Measurements from ENCODE around the gene SERHL2.
"Not testable (repeated sequence)": the region's sequence is repeated elsewhere in the genome, so short reads cannot be mapped to it uniquely, and the experiment has no call there.

The SERHL2 gene

DNA sequence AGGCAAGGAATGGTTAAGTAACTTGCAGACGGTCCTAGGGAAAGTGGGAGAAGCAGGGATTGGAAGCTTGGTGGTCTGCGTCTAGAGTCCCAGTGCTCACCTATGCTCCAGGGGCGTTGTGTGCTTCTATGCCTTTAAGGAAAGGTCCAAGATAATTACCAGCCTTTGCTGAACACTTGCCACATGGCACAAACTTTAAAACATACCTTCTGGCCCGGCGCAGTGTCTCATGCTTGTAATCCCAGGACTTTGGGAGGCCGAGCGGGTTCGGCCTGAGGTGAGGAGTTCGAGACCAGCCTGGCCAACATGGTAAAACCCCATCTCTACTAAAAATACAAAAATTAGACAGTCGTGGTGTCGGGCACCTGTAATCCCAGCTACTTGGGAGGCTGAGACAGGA, 58.6 kb downstream of the SERHL2 start:
- peaks cover 0 to 3% (median 0%) of the 10 kb centered on the region in 5 donors for H3K27me3 ChIP-seq (ENCODE audit: control insufficient read depth in 5 of 5, insufficient read depth in 4 of 5, low read length in 5 of 5)
- no peak overlapping the region for H3K27ac ChIP-seq (ENCODE audit: low read depth, low read length)
- H3K9me3 ChIP-seq (ENCODE audit: control insufficient read depth in 5 of 5, low read length in 5 of 5), result peaks cover 0 to 2% (median 0%) of the 10 kb centered on the region in 5 donors
- H3K9ac ChIP-seq (ENCODE audit: low read length in 5 of 5), result peak overlapping the region in 2 of 5 donors; percentile 2 to 60
- peaks cover 0 to 12% (median 8%) of the 10 kb centered on the region in 5 donors for H3K36me3 ChIP-seq (ENCODE audit: control insufficient read depth in 5 of 5, insufficient read depth in 5 of 5, low read length in 5 of 5)
- H3K4me1 ChIP-seq (ENCODE audit: control insufficient read depth in 5 of 5, insufficient read depth in 5 of 5, low read length in 5 of 5), result peaks cover 10 to 68% (median 56%) of the 10 kb centered on the region in 5 donors
- no peak overlapping the region for H3K4me3 ChIP-seq (ENCODE audit: low read depth in 1 of 5, low read length in 5 of 5)

DNA sequence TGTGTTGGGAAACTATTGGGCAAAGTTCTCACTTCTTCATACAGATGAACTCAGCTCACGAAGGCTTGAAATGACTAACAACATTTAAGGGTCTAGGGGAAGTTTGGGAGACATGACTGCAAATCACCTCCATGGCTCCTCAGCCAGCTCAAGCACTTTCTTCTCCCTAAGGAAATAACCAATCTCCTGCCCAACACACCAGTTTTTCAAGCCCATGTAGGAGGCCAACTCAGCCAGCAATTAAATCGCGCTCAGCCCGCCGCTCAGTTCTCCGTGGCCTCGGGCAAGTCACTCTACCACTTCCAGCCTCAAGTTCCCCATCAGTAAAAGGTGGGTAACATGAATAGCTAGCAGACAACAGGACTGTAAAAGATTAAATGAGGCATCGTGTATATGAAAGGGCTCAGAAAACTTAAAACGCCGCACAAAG, 60.1 kb downstream of the SERHL2 start:
- Histone ChIP-seq H3K36me3 (ENCODE audit: control insufficient read depth in 5 of 5, insufficient read depth in 5 of 5, low read length in 5 of 5) (peaks cover 0 to 11% (median 6%) of the 10 kb centered on the region in 5 donors), H3K4me3 (ENCODE audit: low read depth in 1 of 5, low read length in 5 of 5) (peak overlapping the region; percentile 79 to 90 (median 84)), H3K4me1 (ENCODE audit: control insufficient read depth in 5 of 5, insufficient read depth in 5 of 5, low read length in 5 of 5) (peaks cover 9 to 69% (median 53%) of the 10 kb centered on the region in 5 donors), H3K9ac (ENCODE audit: low read length in 5 of 5) (peak overlapping the region; percentile 81 to 96 (median 93)), H3K27ac (ENCODE audit: low read depth, low read length) (peak overlapping the region; percentile 95), H3K27me3 (ENCODE audit: control insufficient read depth in 5 of 5, insufficient read depth in 4 of 5, low read length in 5 of 5) (peaks cover 0 to 3% (median 0%) of the 10 kb centered on the region in 5 donors), H3K9me3 (ENCODE audit: control insufficient read depth in 5 of 5, low read length in 5 of 5) (peaks cover 0 to 2% (median 0%) of the 10 kb centered on the region in 5 donors)

DNA sequence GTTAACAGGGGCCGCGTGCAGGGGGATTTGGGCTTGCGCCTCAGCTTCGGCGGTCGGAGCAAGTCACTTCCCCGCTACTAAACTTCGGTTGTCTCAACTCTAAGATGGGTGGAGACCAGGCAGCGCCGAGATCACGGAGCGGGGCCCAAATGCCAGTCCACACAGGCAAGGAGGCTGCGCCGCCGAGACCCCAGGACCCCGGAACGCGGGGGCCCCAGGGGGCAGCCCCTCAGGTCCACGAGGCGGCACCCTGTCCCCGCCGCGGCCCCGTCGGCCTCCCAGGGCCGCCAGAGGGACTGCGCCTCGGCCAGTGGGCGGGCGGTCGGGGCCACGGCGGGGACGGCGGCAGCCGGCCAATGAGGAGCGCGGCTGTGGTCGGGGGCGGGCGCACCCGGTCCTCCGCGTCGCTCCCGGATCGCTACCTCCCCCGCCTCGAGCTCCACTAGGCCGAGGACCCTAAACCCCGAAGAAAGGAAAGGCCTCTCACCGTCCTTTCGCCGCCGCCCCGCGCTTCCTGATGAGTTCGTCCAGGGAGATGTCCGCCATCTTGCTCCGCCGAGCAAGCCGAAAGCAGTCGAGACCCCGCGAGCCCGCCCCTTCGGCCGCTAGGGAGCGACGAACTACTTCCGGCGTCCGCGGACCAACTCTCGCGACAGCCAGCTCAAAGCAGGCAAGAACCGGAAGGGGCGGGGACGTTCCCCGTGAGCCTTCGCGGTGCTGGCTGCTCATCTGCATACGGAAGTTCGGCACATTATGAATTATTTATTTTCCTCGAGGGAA, 60.7 kb downstream of the SERHL2 start, which contains the start of gene POLDIP3:
POLDIP3 (minus strand) TSS at position 572 of the 780 bp plus-strand sequence; CDS start at position 546, 26 bp downstream.
- peaks cover 9 to 65% (median 51%) of the 10 kb centered on the region in 5 donors for H3K4me1 ChIP-seq (ENCODE audit: control insufficient read depth in 5 of 5, insufficient read depth in 5 of 5, low read length in 5 of 5)
- H3K27me3 ChIP-seq (ENCODE audit: control insufficient read depth in 5 of 5, insufficient read depth in 4 of 5, low read length in 5 of 5), result peaks cover 0 to 3% (median 0%) of the 10 kb centered on the region in 5 donors
- H3K36me3 ChIP-seq (ENCODE audit: control insufficient read depth in 5 of 5, insufficient read depth in 5 of 5, low read length in 5 of 5), result peaks cover 0 to 14% (median 13%) of the 10 kb centered on the region in 5 donors
- peak within 1 kb of the TSS; percentile 79 to 90 (median 84) for H3K4me3 ChIP-seq (ENCODE audit: low read depth in 1 of 5, low read length in 5 of 5)
- peak within 1 kb of the TSS; percentile 81 to 96 (median 93) for H3K9ac ChIP-seq (ENCODE audit: low read length in 5 of 5)
- peaks cover 0 to 2% (median 0%) of the 10 kb centered on the region in 5 donors for H3K9me3 ChIP-seq (ENCODE audit: control insufficient read depth in 5 of 5, low read length in 5 of 5)
- H3K27ac ChIP-seq (ENCODE audit: low read depth, low read length), result peak within 1 kb of the TSS; percentile 95

- Histone ChIP-seq H3K36me3 (ENCODE audit: control insufficient read depth in 5 of 5, insufficient read depth in 5 of 5, low read length in 5 of 5) (peaks cover 0 to 22% (median 20%) of the 10 kb centered on the region in 5 donors), H3K9me3 (ENCODE audit: control insufficient read depth in 5 of 5, low read length in 5 of 5) (peaks cover 0 to 2% (median 0%) of the 10 kb centered on the region in 5 donors), H3K27ac (ENCODE audit: low read depth, low read length) (peak overlapping the region; percentile 95), H3K27me3 (ENCODE audit: control insufficient read depth in 5 of 5, insufficient read depth in 4 of 5, low read length in 5 of 5) (peaks cover 0 to 3% (median 0%) of the 10 kb centered on the region in 5 donors), H3K9ac (ENCODE audit: low read length in 5 of 5) (peak overlapping the region; percentile 76 to 96 (median 93)), H3K4me3 (ENCODE audit: low read depth in 1 of 5, low read length in 5 of 5) (peak overlapping the region; percentile 35 to 89 (median 81)), H3K4me1 (ENCODE audit: control insufficient read depth in 5 of 5, insufficient read depth in 5 of 5, low read length in 5 of 5) (peaks cover 9 to 57% (median 47%) of the 10 kb centered on the region in 5 donors)
These were observed 61.5 kb downstream of the SERHL2 start for GRCh38 chr22:42615092-42615859.

DNA sequence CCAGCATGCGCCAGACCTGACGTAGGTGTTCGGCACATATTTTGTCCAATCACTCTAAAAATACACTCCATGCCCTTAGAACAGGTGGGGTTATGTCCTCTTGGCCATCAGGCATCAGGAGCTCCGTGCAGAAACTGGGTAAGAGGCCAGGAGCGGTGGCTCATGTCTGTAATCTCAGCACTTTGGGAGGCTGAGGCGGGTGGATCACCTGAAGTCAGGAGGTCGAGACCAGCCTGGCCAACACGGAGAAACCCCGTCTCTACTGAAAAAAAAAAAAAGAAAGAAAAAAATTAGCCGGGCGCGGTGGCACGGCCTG, 62.1 kb downstream of the SERHL2 start:
- H3K9ac ChIP-seq (ENCODE audit: low read length in 5 of 5), result peak overlapping the region in 4 of 5 donors; percentile 77 to 96 (median 94)
- peaks cover 9 to 52% (median 43%) of the 10 kb centered on the region in 5 donors for H3K4me1 ChIP-seq (ENCODE audit: control insufficient read depth in 5 of 5, insufficient read depth in 5 of 5, low read length in 5 of 5)
- H3K27ac ChIP-seq (ENCODE audit: low read depth, low read length), result peak overlapping the region; percentile 95
- not testable (repeated sequence) for H3K27me3 ChIP-seq (ENCODE audit: control insufficient read depth in 5 of 5, insufficient read depth in 4 of 5, low read length in 5 of 5); H3K9me3 ChIP-seq (ENCODE audit: control insufficient read depth in 5 of 5, low read length in 5 of 5)
- H3K36me3 ChIP-seq (ENCODE audit: control insufficient read depth in 5 of 5, insufficient read depth in 5 of 5, low read length in 5 of 5), result peaks cover 0 to 25% (median 20%) of the 10 kb centered on the region in 5 donors
- peak overlapping the region; percentile 35 to 89 (median 79) for H3K4me3 ChIP-seq (ENCODE audit: low read depth in 1 of 5, low read length in 5 of 5)

DNA sequence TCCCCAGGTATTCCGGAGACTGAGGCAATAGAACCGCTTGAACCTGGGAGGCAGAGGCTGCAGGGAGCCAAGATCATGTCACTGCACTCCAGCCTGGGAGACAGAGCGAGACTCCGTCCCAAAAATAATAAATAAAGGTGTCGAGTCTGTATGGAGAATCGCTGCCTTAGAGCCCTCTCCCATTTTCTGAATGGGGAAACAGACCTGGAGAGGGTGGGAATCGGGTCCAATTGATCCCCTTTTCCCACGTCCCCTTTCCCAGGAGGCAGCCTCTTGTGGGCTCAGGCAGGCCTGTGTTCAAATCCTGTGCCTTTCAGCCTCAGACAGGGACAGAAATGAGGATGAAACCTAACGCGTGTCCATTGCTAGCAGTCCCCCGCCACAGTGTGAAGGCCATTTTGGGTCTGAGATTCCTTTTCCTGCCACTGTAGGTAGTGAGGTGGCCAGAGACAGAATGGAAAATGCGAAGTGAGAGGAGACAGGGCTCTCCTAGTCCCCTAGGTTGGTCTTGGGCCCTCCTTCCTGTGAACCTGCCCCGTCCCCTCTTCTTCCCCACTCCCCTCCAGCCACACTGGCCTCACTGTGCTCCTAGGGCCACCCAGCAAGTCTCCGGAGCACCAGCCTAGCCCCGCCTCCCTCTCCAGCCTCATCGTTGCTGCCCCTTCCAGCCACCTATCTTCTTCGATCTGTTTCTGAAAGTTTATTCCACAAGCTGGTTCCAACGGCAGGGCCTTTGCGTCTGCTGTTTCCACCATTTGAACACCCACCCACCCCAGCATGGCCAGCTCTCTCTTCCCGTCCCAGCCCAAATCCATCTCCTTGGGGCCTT, 63.6 kb downstream of the SERHL2 start:
- Histone ChIP-seq H3K4me1 (ENCODE audit: control insufficient read depth in 5 of 5, insufficient read depth in 5 of 5, low read length in 5 of 5) (peaks cover 9 to 50% (median 42%) of the 10 kb centered on the region in 5 donors), H3K9ac (ENCODE audit: low read length in 5 of 5) (peak overlapping the region in 1 of 5 donors; percentile 96)

DNA sequence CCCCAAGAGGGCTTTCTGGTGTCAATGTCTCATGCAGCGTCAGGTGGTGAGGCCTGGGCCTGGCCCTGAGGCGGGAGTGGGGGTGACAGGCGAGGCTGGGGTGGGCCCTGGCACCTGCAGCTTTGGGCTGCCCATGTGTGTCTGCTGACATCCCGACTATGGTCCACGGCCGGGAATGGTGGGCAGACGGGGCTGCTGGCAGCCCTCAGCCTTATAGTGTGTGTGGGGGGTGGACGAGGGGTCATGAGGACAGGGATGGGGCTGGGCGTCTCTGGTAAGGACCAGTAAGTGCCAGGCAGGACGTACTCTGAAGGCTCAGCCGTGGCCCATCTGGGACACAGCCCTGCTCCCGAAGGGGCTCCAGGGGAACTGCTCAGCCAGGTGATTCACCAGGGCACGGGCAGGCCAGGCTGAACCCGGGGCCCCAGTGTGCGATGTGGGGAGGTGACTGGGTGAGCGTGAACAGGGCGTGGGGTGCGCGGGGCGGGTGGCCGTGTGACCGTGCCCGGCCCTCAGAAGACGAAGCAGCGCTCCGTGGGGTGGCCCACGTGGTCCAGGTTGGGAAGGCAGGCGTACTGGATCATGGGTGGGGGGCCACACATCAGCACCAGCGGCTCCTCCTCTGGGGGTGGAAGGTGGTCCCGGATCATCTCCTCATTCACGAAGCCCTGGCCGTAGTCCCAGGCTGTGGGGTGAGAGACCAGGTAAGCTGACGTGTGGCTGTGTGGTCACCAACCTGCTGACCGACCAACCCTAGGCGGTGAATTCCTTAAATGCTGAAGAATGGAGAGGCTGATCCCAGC, 65.7 kb downstream of the SERHL2 start:
- H3K27ac ChIP-seq (ENCODE audit: low read depth, low read length), result peak overlapping the region; percentile 52
- peaks cover 0 to 45% (median 41%) of the 10 kb centered on the region in 5 donors for H3K36me3 ChIP-seq (ENCODE audit: control insufficient read depth in 5 of 5, insufficient read depth in 5 of 5, low read length in 5 of 5)
- peaks cover 4 to 39% (median 35%) of the 10 kb centered on the region in 5 donors for H3K4me1 ChIP-seq (ENCODE audit: control insufficient read depth in 5 of 5, insufficient read depth in 5 of 5, low read length in 5 of 5)
- H3K9ac ChIP-seq (ENCODE audit: low read length in 5 of 5), result no peak overlapping the region
- peaks cover 0 to 2% (median 0%) of the 10 kb centered on the region in 5 donors for H3K9me3 ChIP-seq (ENCODE audit: control insufficient read depth in 5 of 5, low read length in 5 of 5)
- peaks cover 0 to 3% (median 0%) of the 10 kb centered on the region in 5 donors for H3K27me3 ChIP-seq (ENCODE audit: control insufficient read depth in 5 of 5, insufficient read depth in 4 of 5, low read length in 5 of 5)
- no peak overlapping the region for H3K4me3 ChIP-seq (ENCODE audit: low read depth in 1 of 5, low read length in 5 of 5)

More for the DNA sequence above, 63.6 kb downstream of the SERHL2 start:
- H3K27ac ChIP-seq (ENCODE audit: low read depth, low read length), result peak overlapping the region; percentile 37
- peaks cover 0 to 28% (median 24%) of the 10 kb centered on the region in 5 donors for H3K36me3 ChIP-seq (ENCODE audit: control insufficient read depth in 5 of 5, insufficient read depth in 5 of 5, low read length in 5 of 5)
- H3K4me3 ChIP-seq (ENCODE audit: low read depth in 1 of 5, low read length in 5 of 5), result no peak overlapping the region
- peaks cover 0 to 3% (median 0%) of the 10 kb centered on the region in 5 donors for H3K27me3 ChIP-seq (ENCODE audit: control insufficient read depth in 5 of 5, insufficient read depth in 4 of 5, low read length in 5 of 5)
- H3K9me3 ChIP-seq (ENCODE audit: control insufficient read depth in 5 of 5, low read length in 5 of 5), result peaks cover 0 to 2% (median 0%) of the 10 kb centered on the region in 5 donors

GRCh38 chr22:42620084-42620483, 66.3 kb downstream of the SERHL2 start:
- Histone ChIP-seq H3K27me3 (ENCODE audit: control insufficient read depth in 5 of 5, insufficient read depth in 4 of 5, low read length in 5 of 5) (peaks cover 0 to 3% (median 0%) of the 10 kb centered on the region in 5 donors), H3K9me3 (ENCODE audit: control insufficient read depth in 5 of 5, low read length in 5 of 5) (peaks cover 0 to 2% (median 0%) of the 10 kb centered on the region in 5 donors), H3K9ac (ENCODE audit: low read length in 5 of 5) (no peak overlapping the region), H3K4me1 (ENCODE audit: control insufficient read depth in 5 of 5, insufficient read depth in 5 of 5, low read length in 5 of 5) (peaks cover 4 to 41% (median 35%) of the 10 kb centered on the region in 5 donors), H3K36me3 (ENCODE audit: control insufficient read depth in 5 of 5, insufficient read depth in 5 of 5, low read length in 5 of 5) (peaks cover 0 to 49% (median 45%) of the 10 kb centered on the region in 5 donors), H3K4me3 (ENCODE audit: low read depth in 1 of 5, low read length in 5 of 5) (no peak overlapping the region), H3K27ac (ENCODE audit: low read depth, low read length) (peak overlapping the region; percentile 52)

All from subcutaneous abdominal adipose tissue (tissue), 5 donors.